SW480 (cell line): Measurements from ENCODE around the gene CCZ1B.
"Not testable (repeated sequence)": the region's sequence is repeated elsewhere in the genome, so short reads cannot be mapped to it uniquely, and the experiment has no call there.

Experiments
- DNase-seq: peaks from one replicate; pipeline ENCODE4 v3.0.0-alpha.2; 2016; ENCODE audit warnings: low spot score

Gene CCZ1B

DNA sequence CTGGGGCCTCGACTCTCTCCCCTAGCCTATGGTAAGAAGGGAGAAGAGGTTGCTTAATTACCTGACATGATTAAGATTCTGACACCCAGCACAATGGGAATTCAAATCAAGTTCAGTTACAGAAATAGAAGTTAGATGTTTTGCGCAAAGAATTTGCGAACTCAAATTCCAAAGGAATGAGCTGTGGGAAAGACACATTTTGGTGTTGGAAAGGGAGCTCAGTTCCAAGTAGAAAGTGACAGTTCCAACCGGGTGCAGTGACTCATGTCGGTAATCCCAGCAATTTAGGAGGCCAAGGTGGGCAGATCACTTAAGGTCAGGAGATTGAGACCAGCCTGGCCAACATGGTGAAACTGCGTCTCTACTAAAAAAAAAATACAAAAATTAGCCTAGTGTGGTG is 4.0 kb upstream of the CCZ1B start:
- not testable (repeated sequence) for DNase-seq

DNA sequence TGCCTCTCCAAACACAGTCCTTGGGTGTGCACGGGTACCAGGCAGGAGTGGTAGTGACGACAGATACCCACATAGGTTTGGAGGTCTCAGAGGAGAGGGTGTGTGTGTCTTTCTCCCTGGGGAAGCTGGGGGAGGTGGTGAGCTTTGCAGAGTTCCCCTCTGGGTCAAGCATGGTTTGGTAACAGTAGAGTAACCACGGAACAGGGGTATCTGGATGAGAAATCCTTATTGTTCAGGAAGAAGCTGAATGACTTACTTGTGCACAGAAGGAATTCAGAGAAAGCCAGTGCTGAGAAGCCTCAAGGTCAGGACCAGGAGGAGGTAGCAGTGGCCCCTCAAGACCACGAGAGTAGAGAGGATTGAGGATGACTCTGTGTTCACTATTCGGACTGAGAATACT is 3.5 kb upstream of the CCZ1B start:
- not testable (repeated sequence) for DNase-seq

DNA sequence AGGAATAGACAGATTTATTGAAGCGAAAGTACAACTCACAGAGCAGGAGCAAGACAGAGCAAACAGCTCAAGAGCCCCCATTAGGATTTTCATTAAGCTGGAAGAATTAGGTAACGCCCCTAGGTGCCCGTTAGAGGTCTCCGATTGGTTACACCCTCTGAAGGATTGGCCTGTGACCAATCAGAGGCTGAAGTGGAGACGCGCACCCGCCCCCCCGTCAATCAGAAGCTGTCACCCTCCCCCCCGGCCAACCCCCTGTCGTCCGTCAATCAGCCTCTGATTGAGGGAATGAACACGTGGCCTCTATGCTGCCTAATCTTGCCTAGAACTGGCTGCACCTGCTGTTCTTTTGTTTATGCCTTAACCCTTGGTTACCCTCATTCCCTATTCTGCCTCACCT is 1.1 kb upstream of the CCZ1B start:
- DNase-seq: not testable (repeated sequence)

DNA sequence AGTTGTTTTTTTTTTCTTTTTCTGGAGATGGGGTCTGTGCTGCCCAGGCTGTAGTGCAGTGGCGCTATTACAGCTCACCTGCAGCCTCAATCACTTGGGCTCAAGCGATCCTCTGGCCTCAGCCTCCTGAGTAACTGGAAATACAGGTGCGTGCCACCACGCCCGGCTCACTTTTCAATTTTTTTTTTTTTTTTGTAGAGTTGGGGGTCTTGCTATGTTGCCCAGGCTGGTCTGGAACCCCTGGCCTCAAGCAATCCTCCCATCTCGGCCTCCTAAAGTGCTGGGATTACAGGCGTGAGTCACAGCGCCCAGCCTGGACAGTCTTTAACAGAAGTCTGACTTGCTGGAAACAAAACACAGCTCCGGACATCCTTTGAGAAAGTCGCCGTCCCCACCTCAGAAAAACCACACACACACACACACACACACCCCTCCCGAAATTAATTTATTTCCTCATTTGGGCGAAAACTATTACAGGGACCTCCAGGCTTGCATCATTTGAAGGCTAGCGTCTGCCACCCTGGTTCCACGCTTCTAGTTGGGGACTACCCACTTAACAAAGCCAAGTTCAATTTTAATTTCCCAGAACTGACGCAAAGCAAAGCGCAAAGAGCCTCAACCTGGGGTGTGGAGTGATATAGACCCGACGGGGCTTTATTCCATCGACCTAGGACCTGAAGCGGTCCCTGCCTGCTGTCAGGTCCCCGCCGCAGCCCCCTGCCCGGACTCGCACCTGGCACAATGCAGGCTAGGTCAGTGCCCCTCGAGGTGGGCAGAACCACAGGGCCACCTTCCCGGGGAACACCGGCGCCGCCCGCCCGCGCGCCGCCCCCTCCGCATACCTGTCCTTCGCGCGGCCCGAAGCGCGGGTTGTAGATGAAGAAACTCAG is 594 bp downstream of the CCZ1B start:
- DNase-seq: not testable (repeated sequence)

DNA sequence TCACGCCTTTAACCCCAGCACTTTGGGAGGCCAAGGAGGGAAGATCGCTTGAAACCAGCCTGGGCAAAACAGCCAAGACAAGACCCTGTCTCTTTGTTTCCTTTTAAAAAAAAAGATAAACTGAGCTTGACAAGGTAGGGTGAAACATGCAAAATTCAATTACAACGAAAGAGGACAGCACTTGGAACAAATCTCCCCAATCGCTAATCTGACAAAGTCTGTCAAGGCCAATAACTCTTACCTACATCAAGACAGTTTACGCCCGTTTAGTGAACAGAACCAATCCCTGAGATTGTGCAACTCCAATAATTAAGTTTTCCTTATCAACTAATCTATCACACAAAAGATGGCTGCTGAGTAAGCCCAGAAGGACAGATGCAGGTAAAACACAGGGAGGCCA is 4.5 kb downstream of the CCZ1B start:
- DNase-seq: not testable (repeated sequence)

DNA sequence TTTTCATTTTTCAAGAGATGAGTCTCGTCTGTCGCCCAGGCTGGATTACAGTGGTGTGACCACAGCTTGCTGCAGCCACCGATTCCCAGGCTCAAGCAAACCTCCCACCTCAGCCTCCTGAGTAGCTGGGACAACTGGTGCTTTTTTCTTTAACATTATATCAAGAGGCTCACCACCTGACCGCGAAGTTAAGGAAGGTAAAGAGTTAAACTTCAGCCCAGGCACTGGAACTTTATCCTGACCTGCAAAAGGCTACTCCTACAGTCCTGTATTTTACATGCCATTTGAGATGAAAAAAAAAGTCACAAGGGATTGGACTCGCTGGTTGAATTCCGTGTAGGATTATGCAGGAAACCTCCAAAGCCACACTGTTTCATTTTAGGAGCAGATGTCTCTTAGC is 10.6 kb downstream of the CCZ1B start:
- DNase-seq: not testable (repeated sequence)

DNA sequence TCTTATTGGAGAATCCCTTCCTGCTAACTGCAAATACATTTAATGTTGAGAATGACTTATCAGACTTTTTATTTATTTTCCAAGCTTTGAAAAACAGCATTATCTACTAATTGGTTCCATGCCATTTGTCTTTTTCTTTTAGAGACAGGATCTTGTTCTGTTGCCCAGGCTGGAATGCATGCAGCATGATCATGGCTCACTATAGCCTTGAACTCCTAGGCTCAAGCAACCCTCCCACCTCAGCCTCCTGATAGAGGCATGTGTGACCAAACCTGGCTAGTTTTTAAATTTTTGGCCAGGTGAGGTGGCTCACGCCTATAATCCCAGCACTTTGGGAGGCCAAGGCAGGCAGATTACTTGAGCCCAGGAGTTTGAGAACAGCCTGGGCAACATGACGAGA is 13.1 kb downstream of the CCZ1B start:
- DNase-seq: not testable (repeated sequence)

DNA sequence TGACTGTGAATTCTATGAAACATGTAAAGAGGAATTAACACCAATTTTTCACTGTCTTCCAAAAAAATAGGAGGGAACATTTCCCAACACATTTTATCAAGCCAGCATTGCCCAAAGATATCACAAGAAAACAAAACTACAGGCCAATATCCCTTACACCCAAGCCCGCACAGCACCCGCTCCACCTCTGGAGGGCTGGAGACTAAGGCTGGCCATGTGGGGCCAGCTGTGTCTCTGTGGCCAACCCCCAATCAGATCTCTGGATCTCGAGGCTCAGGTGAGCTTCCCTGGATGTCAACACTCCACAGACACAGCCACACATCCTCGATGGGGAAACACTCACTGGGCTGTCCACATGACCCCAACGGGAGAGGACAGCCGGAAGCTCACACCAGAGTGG is 18.1 kb downstream of the CCZ1B start:
- not testable (repeated sequence) for DNase-seq

DNA sequence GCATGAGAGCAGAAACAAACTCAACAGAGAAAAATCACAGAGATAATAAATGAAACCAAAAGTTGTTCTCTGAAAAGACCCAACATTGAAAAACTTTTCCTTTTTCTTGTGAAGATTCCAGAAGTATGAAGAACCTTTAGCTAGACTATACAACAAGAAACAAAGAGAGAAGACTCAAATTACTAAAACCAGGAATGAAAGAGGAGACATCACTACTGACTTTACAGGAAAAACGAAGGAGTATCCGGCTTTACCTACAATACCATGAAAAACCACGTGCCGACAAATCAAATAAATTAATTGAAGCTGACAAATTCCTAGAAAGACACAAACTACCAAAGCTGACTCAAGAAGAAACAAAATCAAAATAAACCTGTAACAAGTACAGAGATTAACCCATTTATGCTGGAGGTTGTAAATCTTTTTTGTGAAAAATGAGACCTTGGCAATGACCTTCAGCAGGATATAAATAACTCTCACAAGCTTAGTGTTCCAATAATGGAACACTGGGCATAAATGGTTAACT is 18.6 kb downstream of the CCZ1B start:
- DNase-seq: not testable (repeated sequence)

DNA sequence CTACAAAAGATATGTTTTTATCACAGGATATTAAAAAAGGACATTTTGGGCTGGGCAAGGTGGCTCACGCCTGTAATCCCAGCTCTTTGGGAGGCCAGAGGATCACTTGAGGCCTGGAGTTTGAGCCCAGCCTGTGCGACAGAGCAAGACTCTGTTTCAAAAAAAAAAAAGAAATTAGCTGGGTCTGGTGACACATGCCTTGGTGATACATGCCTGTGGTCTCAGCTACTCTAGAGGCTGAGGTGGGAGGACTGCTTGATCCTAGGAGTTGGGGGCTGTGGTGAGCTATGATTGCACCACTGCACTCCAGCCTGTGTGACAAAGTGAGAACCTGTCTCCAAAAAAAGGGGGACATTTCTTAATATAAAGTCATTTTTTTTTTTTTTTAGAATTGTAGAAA is 25.7 kb downstream of the CCZ1B start:
- not testable (repeated sequence) for DNase-seq

DNA sequence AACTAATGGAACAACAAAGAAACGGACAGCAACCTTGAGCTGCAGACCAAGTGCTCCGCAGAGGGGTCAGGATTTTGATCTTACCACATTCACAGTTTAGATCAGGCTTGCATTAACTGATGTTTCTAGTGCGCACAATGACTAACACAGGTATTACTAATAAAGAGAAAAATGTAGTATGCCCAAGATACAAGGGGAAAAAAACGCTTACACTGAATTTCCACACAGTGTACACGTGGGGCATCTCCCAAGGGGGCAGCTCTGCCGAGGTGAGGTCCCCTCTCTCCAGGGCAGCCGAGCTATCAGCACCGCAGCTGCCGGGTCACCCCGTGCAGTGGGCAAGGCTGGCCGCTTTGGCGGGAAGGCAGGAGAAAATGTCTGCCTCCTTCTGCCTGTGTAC is 26.2 kb downstream of the CCZ1B start:
- DNase-seq: not testable (repeated sequence)

DNA sequence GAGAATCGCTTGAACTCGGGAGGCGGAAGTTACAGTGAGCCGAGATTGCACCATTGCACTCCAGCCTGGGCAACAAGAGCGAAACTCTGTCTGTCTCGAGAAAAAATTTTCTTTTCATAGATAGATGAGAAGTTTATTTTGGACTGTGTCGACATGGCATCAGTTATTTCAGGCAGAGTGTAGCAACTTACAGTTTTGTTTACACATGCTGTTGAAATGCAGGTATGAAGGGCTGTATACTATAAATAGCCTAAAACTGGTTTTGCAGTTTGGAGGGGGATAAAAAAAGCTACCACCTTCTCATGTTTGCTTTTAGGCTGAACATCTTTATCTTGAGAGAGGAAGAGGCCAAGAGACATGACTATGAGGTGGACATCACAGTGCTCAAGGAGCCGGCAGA is 28.0 kb downstream of the CCZ1B start:
- not testable (repeated sequence) for DNase-seq

DNA sequence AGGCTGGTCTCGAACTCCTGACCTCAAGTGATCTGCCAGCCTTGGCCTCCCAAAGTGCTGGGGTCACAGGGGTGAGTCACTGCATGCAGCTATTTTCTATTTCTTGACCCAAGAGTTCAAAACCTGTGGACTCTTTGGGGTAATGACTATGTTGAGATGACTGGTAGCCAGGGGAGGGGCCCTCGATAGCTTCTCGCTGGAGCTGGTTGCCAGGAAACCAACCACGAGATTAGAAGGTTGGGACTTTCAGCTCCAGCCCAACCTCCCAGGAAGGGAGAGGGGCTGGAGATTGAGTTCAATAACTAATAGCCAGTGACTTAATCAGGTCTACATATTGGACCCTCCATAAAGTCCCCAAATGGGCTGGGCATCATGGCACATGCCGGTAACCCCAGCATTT is 28.9 kb downstream of the CCZ1B start:
- DNase-seq: not testable (repeated sequence)

DNA sequence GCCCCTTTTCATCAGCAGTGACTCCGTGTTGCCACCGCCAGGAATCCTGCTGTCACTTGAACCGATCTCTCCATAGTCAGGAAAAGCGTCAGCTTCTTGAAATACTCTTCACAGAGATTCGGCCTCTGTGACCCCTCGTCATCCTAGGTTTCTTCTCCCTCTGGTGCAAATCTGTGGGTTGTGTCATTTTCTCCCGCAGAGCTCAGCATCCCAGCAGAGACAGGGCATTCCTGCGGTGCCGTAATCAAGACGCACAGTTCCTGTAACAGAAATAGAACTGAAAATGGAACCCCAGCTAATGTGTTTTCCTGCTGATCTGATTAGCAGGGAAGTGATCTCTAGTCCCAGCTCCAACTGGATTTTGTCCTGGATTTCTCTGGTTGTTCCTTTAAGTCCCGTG is 31.8 kb downstream of the CCZ1B start:
- not testable (repeated sequence) for DNase-seq

DNA sequence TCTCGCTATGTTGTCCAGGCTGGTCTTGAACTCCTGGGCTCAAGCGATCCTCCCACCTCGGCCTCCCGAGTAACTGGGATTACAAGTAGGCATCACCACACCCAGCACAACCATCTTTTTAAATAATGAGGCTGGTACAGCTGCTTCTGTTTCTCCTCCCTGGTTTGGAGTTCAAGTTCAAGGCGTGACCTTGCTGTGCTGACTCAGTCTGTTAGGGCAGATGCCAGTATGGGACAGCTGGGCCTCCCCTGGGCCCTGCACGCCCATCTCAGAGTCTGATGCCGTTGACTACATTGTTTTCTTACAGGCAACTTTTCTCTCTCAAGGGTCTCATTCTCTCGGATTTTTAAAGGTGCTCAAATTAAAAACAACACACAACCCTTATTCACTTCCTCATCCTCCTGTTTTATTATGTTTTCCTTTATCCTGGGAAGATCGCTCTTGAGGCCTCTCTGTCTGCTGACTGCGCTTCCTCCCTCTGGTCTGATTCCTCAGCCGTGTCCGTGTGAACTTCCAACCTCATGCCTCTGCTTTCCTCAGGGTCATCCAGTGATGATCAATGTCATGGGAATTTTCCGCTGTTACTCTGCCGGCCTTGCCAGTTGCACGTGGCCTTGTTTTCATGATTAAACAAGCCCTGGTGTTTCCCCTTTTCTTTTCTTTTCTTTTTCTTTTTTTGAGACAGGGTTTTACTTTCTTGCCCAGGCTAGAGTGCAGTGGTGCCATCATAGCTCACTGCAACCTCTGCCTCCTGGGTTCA is 33.8 kb downstream of the CCZ1B start:
- not testable (repeated sequence) for DNase-seq

DNA sequence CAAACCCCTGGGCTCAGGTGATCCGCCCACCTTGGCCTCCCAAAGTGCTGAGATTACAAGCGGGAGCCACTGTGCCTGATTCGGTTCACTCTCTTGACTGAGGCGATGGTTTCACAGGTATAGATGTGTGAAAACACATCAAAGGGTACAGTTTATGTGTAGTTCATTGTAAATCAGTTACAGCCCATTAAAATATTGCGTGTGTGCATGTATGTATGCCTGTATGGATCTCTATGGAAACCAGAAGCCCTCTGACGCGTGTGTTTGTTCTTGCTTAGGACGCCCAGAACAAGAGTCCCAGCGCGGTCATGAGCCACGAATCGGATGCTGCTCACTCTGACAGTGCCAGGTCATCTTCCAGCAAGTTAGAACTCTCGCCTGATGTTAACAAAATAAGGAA is 36.7 kb downstream of the CCZ1B start:
- DNase-seq: not testable (repeated sequence)

DNA sequence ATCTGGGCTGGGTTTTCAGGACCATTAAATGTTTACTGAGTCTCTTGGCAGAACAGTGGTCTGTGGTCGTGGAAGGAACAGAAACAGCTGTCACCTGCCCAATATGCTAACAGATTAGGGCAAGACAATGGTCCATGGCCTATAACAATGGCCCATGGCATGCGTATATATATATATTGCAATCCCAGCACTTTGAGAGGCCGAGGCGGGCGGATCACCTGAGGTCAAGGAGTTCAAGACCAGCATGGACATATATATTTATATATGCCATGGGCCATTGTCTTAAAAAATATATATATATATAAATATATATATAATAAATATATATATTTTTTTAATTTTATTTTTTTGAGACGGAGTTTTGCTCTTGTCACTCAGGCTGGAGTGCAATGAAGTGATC is 44.5 kb downstream of the CCZ1B start:
- not testable (repeated sequence) for DNase-seq

DNA sequence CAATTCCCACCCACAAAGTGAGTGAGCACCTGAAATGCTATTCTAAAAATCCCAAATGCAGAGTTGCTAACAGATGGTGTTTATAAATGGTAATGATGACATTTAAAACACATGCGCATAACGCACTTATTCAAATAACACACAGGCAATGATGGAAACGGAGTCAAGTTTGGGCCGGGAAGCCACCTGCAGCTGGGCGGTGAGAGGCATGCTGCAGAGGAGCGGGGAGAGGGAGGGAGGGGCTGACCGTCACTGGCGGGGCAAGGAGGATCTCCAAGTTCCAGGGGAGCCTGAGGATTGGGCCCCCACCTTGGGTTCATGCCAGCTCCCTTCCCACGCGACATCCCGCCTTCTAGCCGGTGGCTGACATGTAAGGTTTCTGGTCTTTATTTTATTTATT is 64.9 kb downstream of the CCZ1B start:
- DNase-seq: not testable (repeated sequence)

DNA sequence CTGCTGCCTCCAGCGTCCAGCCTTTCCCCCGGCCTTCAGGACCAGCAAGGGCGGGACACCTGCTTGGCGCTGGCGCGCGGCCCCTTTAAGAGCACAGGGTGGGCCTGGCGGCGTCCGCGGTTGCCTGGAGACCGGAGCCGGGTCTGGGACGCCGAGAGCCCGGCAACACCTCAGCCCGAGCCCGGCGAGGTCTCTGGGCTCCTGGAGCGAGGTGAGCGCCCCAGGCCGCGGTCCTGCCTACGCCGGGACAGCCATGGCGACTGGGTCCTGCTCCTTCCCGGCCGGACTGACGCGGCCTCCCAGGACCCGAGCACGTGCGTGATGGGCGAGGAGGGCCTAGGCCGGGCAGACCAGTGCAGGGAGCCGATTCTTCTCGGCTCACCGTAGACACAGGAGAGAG is 72.1 kb downstream of the CCZ1B start, which contains the start of gene RSPH10B2:
Gene RSPH10B2, plus strand, starts transcription at position 140 of the 400 bp plus-strand sequence. CDS start 3,575 bp downstream, outside the sequence.
- DNase-seq: not testable (repeated sequence)

DNA sequence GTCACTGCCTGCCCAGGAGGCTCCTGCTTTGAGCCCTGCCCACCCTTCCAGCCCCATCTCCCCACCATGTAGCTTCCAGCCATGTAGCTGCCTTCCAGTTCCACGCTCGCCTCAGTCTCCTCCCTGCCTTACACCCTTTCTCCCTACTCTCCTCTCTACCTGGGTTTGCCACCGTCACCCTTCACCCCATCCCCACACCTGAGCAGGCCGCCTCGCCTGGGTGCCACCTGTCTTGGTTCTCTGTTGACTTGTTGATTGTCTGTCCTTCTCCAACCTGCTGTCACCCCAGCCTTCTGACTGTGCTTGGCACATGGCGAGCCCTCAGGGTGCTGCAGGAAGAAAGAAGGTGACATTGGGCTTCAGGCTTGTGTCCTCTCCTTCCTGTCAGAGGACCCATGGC is 75.9 kb downstream of the CCZ1B start:
- DNase-seq: not testable (repeated sequence)

DNA sequence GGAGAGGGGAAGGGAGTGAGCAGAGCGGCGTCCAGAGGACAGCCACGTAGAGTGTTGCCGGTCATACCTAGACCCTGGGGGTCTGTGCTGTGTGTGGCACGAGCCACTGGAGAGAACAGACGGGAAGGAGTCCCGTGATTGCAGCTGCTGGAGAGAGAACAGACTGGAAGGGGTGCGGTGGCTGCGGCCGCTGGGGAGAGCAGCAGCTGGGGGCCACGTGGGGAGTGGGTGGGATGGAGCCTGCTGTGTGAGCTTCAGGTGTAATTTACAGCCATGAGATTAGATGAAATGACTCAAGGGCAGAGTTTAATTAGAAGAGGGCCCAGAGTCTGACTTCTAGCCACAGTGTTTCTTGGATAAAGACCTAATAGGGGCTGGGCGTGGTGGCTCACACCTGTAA is 76.7 kb downstream of the CCZ1B start:
- DNase-seq: not testable (repeated sequence)
